BLaER1 treated with 17β-estradiol and CSF1 and Interleukin-3, amounts not matched to agents 10 nM and 100 nM (cell line): Measurements from ENCODE around the gene CPB1.

Experiments used
- H3K27ac ChIP-seq, 11 experiments: shearing (Covaris generic); formaldehyde crosslinking; 2 replicates each; pipeline ENCODE4 v1.8.1; 2022
- H3K27me3 ChIP-seq, 11 experiments: shearing (Covaris generic); formaldehyde crosslinking; 2 replicates each; pipeline ENCODE4 v1.8.1; 2022
- H3K36me3 ChIP-seq, 11 experiments: shearing (Covaris generic); formaldehyde crosslinking; 2 replicates each; pipeline ENCODE4 v1.8.1; 2022
- H3K4me1 ChIP-seq, 10 experiments: shearing (Covaris generic); formaldehyde crosslinking; 2 replicates each; pipeline ENCODE4 v1.8.1; 2022
- H3K4me2 ChIP-seq, 11 experiments: shearing (Covaris generic); formaldehyde crosslinking; 2 replicates each; pipeline ENCODE4 v1.8.1; 2022
- H3K4me3 ChIP-seq, 10 experiments: shearing (Covaris generic); formaldehyde crosslinking; 2 replicates each; pipeline ENCODE4 v1.8.1; 2022
- H3K9ac ChIP-seq, 11 experiments: shearing (Covaris generic); formaldehyde crosslinking; 2 replicates each; pipeline ENCODE4 v1.8.1; 2022
- H3K9me3 ChIP-seq, 11 experiments: shearing (Covaris generic); formaldehyde crosslinking; replicated peaks in 1 of 11; 2 replicates each; pipeline ENCODE4 v1.8.1; 2022
- H4K20me1 ChIP-seq, 11 experiments: shearing (Covaris generic); formaldehyde crosslinking; 2 replicates each; pipeline ENCODE4 v1.8.1; 2022
- Cebpa-rat ChIP-seq, 11 experiments: shearing (Covaris generic); IDR thresholded peaks; 2 replicates each; pipeline ENCODE4 v1.8.1; 2022

CPB1 gene

GRCh38 chr3:148792516-148792915 lies 35.1 kb upstream of the CPB1 start:
- no peak overlapping the region for H3K9ac ChIP-seq
- H4K20me1 ChIP-seq, result no peaks in the 10 kb centered on the region
- no peak overlapping the region; a peak in 1 of 22 replicates for H3K27ac ChIP-seq
- H3K36me3 ChIP-seq, result no peaks in the 10 kb centered on the region
- peak overlapping the region in 1 of 10 experiments; percentile 25; a peak in 1 of 20 replicates for H3K4me3 ChIP-seq
- no peak for TF ChIP-seq Cebpa-rat (IDR thresholded peaks at IDR 0.05)
- peak overlapping the region in 2 of 11 experiments; percentile 74 to 80; a peak in 4 of 22 replicates for H3K4me2 ChIP-seq
- no peaks in the 10 kb centered on the region for H3K9me3 ChIP-seq
- H3K4me1 ChIP-seq, result peaks cover 0 to 58% (median 0%) of the 10 kb centered on the region in 10 experiments; a peak in 5 of 20 replicates
- H3K27me3 ChIP-seq, result no peaks in the 10 kb centered on the region

GRCh38 chr3:148796799-148797198 lies 30.8 kb upstream of the CPB1 start:
- Histone ChIP-seq H3K4me2 (no peak overlapping the region), H3K36me3 (no peaks in the 10 kb centered on the region), H4K20me1 (no peaks in the 10 kb centered on the region), H3K4me3 (no peak overlapping the region), H3K9me3 (no peaks in the 10 kb centered on the region), H3K27ac (no peak overlapping the region), H3K9ac (no peak overlapping the region), H3K4me1 (peaks cover 0 to 24% (median 0%) of the 10 kb centered on the region in 10 experiments; a peak in 4 of 20 replicates), H3K27me3 (no peaks in the 10 kb centered on the region)
- TF ChIP-seq Cebpa-rat (IDR thresholded peaks at IDR 0.05), result no peak

GRCh38 chr3:148797795-148798194 lies 29.8 kb upstream of the CPB1 start:
- H3K9ac ChIP-seq, result no peak overlapping the region
- no peak for TF ChIP-seq Cebpa-rat (IDR thresholded peaks at IDR 0.05)
- no peak overlapping the region for H3K4me2 ChIP-seq
- H3K36me3 ChIP-seq, result no peaks in the 10 kb centered on the region
- no peak overlapping the region for H3K4me3 ChIP-seq
- H3K27me3 ChIP-seq, result no peaks in the 10 kb centered on the region
- no peaks in the 10 kb centered on the region for H3K9me3 ChIP-seq
- no peaks in the 10 kb centered on the region for H4K20me1 ChIP-seq
- peaks cover 0 to 14% (median 0%) of the 10 kb centered on the region in 10 experiments; a peak in 3 of 20 replicates for H3K4me1 ChIP-seq
- H3K27ac ChIP-seq, result no peak overlapping the region

GRCh38 chr3:148800414-148800813 lies 27.2 kb upstream of the CPB1 start:
- no peak overlapping the region for H3K4me2 ChIP-seq
- H3K4me1 ChIP-seq, result no peaks in the 10 kb centered on the region
- H3K9ac ChIP-seq, result no peak overlapping the region
- H3K27ac ChIP-seq, result no peak overlapping the region
- H3K4me3 ChIP-seq, result no peak overlapping the region
- no peaks in the 10 kb centered on the region for H3K27me3 ChIP-seq
- TF ChIP-seq Cebpa-rat (IDR thresholded peaks at IDR 0.05), result no peak
- no peaks in the 10 kb centered on the region for H3K36me3 ChIP-seq
- H4K20me1 ChIP-seq, result no peaks in the 10 kb centered on the region
- 0 out of 22 replicates have a peak, but pooled peaks cover 0 to 5% (median 0%) of the 10 kb centered on the region in 11 experiments for H3K9me3 ChIP-seq

- H3K4me1 ChIP-seq, result no peaks in the 10 kb centered on the region
- no peaks in the 10 kb centered on the region for H3K27me3 ChIP-seq
- no peak for TF ChIP-seq Cebpa-rat (IDR thresholded peaks at IDR 0.05)
- H3K9ac ChIP-seq, result no peak overlapping the region
- H3K4me3 ChIP-seq, result no peak overlapping the region
- H3K36me3 ChIP-seq, result no peaks in the 10 kb centered on the region
- H4K20me1 ChIP-seq, result no peaks in the 10 kb centered on the region
- peaks cover 0 to 10% (median 5%) of the 10 kb centered on the region in 11 experiments; a peak in 8 of 22 replicates for H3K9me3 ChIP-seq
- no peak overlapping the region for H3K27ac ChIP-seq
- H3K4me2 ChIP-seq, result no peak overlapping the region
Observed at GRCh38 chr3:148809835-148810234, 17.8 kb upstream of the CPB1 start.

GRCh38 chr3:148815316-148816110 lies 12.1 kb upstream of the CPB1 start:
- H3K9me3 ChIP-seq, result peaks cover 0 to 8% (median 5%) of the 10 kb centered on the region in 11 experiments; a peak in 8 of 22 replicates
- H3K4me1 ChIP-seq, result no peaks in the 10 kb centered on the region
- TF ChIP-seq Cebpa-rat (IDR thresholded peaks at IDR 0.05), result no peak
- no peak overlapping the region for H3K4me3 ChIP-seq
- no peaks in the 10 kb centered on the region for H3K27me3 ChIP-seq
- H3K4me2 ChIP-seq, result no peak overlapping the region
- no peak overlapping the region for H3K27ac ChIP-seq
- H3K36me3 ChIP-seq, result no peaks in the 10 kb centered on the region
- H4K20me1 ChIP-seq, result no peaks in the 10 kb centered on the region
- no peak overlapping the region for H3K9ac ChIP-seq

GRCh38 chr3:148816427-148816826 lies 11.2 kb upstream of the CPB1 start:
- no peaks in the 10 kb centered on the region for H4K20me1 ChIP-seq
- H3K27me3 ChIP-seq, result no peaks in the 10 kb centered on the region
- H3K9ac ChIP-seq, result no peak overlapping the region
- peaks cover 0 to 5% (median 4%) of the 10 kb centered on the region in 11 experiments; a peak in 8 of 22 replicates for H3K9me3 ChIP-seq
- no peak for TF ChIP-seq Cebpa-rat (IDR thresholded peaks at IDR 0.05)
- H3K4me3 ChIP-seq, result no peak overlapping the region
- H3K4me2 ChIP-seq, result no peak overlapping the region
- no peaks in the 10 kb centered on the region for H3K4me1 ChIP-seq
- H3K36me3 ChIP-seq, result no peaks in the 10 kb centered on the region
- no peak overlapping the region for H3K27ac ChIP-seq

GRCh38 chr3:148816981-148817525 lies 10.6 kb upstream of the CPB1 start:
- TF ChIP-seq Cebpa-rat (IDR thresholded peaks at IDR 0.05), result no peak
- no peak overlapping the region for H3K4me2 ChIP-seq
- H3K27me3 ChIP-seq, result no peaks in the 10 kb centered on the region
- no peaks in the 10 kb centered on the region for H3K9me3 ChIP-seq
- H3K9ac ChIP-seq, result no peak overlapping the region
- no peak overlapping the region for H3K27ac ChIP-seq
- H3K36me3 ChIP-seq, result no peaks in the 10 kb centered on the region
- H3K4me3 ChIP-seq, result no peak overlapping the region
- no peaks in the 10 kb centered on the region for H4K20me1 ChIP-seq
- H3K4me1 ChIP-seq, result no peaks in the 10 kb centered on the region

GRCh38 chr3:148820361-148821245 lies 7.0 kb upstream of the CPB1 start:
- TF ChIP-seq Cebpa-rat (IDR thresholded peaks at IDR 0.05), result no peak
- H4K20me1 ChIP-seq, result no peaks in the 10 kb centered on the region
- no peak overlapping the region for H3K9ac ChIP-seq
- no peak overlapping the region for H3K4me3 ChIP-seq
- no peak overlapping the region for H3K4me2 ChIP-seq
- H3K27ac ChIP-seq, result no peak overlapping the region
- H3K4me1 ChIP-seq, result no peaks in the 10 kb centered on the region
- no peaks in the 10 kb centered on the region for H3K9me3 ChIP-seq
- no peaks in the 10 kb centered on the region for H3K27me3 ChIP-seq
- no peaks in the 10 kb centered on the region for H3K36me3 ChIP-seq
